ENCODE results near the gene PACS2. TPM values are rescaled to one million over a fixed set of nuclear protein-coding genes. Genes with fewer than 3 reads are reported as not detected.
A peak's percentile ranks its signal among the peaks of the same experiment; 100 is the strongest.

Gene PACS2
- total and polyA plus RNA-seq, 4 donors = 37.9 to 87.2 (median 71.0) TPM

DNA sequence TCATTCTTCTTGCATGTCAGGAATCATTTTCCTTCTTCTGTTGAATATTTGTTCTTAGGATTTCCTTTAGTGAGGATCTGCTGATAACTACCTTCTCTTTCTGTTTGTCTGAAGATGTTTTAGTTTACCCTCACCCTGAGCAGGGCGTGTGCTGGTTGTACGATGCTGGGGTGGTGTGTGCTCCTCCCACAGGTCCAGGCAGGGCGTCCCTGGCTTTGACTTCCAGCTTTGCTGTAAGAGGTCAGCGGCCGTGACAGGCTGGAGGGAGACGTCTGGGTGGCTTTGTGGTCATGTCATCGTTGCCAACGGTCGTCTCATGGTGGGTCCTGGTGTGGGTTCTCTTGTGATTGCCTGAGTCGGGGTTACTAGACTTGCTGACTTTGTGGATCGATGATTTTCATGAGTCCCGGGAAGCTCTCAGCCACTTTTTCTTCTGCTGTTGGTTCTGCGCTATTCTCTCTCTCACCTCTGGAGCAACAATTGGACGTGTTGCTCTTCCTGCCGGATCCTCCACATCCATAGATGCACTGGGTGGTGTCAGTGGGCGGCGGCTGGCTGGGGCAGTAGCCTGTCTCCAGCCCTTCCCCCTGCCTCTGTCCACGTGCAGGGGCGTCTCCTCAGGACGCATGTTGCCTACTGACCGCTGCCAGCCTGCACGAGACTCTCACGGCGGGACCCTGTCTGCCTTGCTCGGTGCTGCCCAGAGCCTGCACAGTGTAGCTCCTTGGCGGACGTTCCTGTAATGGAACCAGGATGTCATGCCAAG, 8.4 kb downstream of the PACS2 start:
- WGBS, 2 donors = 67 to 78% methylated on average over 27 of the region's 27 CpGs

DNA sequence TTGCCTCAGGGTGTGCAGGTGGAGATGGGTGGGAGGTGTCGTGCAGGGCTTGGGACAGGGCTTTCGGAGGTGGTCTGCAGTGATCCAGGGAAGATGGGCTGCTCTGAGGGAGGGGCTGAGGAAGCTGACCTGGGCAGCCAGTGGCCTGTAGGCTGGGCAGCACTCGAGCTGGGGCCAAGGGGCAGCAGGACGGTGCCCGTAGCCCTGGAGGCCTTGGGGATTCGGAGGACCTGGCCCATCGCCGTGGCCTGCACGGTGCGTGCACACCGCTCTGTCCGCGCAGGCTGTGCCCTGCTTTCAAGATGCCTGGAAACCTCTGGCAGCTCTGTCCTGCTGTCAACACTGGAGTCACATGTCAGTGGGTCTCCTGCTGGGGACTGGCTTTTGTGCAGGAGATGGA, 9.1 kb downstream of the PACS2 start:
- ATAC-seq (ENCODE audit: insufficient read depth, low FRiP score) (no peak), DNase-seq (no peak)
- Histone ChIP-seq H3K9me3 (ENCODE audit: control insufficient read depth in 4 of 4, insufficient read depth in 3 of 4, low read length in 3 of 4) (no peaks in the 10 kb centered on the region), H3K4me1 (ENCODE audit: control insufficient read depth in 5 of 5, insufficient read depth in 5 of 5, low read length in 5 of 5) (peaks cover 0 to 18% (median 9%) of the 10 kb centered on the region in 5 donors), H3K27ac (ENCODE audit: low read depth in 1 of 2, low read length in 1 of 2) (peak overlapping the region; percentile 13 to 50), H3K4me3 (no peak overlapping the region), H3K9ac (ENCODE audit: insufficient read depth in 1 of 2, low read length in 2 of 2) (no peak overlapping the region), H3K27me3 (ENCODE audit: control insufficient read depth in 3 of 3, insufficient read depth in 3 of 3, low read length in 2 of 3) (no peaks in the 10 kb centered on the region), H3K36me3 (ENCODE audit: control insufficient read depth in 4 of 4, insufficient read depth in 4 of 4, low read length in 4 of 4) (peaks cover 0 to 3% (median 0%) of the 10 kb centered on the region in 4 donors)
- TF ChIP-seq, protein P1, sequence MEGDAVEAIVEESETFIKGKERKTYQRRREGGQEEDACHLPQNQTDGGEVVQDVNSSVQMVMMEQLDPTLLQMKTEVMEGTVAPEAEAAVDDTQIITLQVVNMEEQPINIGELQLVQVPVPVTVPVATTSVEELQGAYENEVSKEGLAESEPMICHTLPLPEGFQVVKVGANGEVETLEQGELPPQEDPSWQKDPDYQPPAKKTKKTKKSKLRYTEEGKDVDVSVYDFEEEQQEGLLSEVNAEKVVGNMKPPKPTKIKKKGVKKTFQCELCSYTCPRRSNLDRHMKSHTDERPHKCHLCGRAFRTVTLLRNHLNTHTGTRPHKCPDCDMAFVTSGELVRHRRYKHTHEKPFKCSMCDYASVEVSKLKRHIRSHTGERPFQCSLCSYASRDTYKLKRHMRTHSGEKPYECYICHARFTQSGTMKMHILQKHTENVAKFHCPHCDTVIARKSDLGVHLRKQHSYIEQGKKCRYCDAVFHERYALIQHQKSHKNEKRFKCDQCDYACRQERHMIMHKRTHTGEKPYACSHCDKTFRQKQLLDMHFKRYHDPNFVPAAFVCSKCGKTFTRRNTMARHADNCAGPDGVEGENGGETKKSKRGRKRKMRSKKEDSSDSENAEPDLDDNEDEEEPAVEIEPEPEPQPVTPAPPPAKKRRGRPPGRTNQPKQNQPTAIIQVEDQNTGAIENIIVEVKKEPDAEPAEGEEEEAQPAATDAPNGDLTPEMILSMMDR (IDR thresholded peaks at IDR 0.05; ENCODE audit: control extremely low read depth, extremely low read depth) = no peak
- WGBS, 2 donors = 91 to 98% methylated on average over 12 to 13 of the region's 13 CpGs

More for the DNA sequence above, 8.4 kb downstream of the PACS2 start:
- no peak for ATAC-seq (ENCODE audit: insufficient read depth, low FRiP score)
- no peak for DNase-seq
- Histone ChIP-seq H3K27me3 (ENCODE audit: control insufficient read depth in 3 of 3, insufficient read depth in 3 of 3, low read length in 2 of 3) (no peaks in the 10 kb centered on the region), H3K4me3 (no peak overlapping the region), H3K9ac (ENCODE audit: insufficient read depth in 1 of 2, low read length in 2 of 2) (no peak overlapping the region), H3K4me1 (ENCODE audit: control insufficient read depth in 5 of 5, insufficient read depth in 5 of 5, low read length in 5 of 5) (peaks cover 0 to 15% (median 9%) of the 10 kb centered on the region in 5 donors), H3K9me3 (ENCODE audit: control insufficient read depth in 4 of 4, insufficient read depth in 3 of 4, low read length in 3 of 4) (no peaks in the 10 kb centered on the region), H3K27ac (ENCODE audit: low read depth in 1 of 2, low read length in 1 of 2) (peak overlapping the region in 1 of 2 donors; percentile 65), H3K36me3 (ENCODE audit: control insufficient read depth in 4 of 4, insufficient read depth in 4 of 4, low read length in 4 of 4) (peaks cover 0 to 3% (median 0%) of the 10 kb centered on the region in 4 donors)
- TF ChIP-seq, protein P1 (IDR thresholded peaks at IDR 0.05; ENCODE audit: control extremely low read depth, extremely low read depth) = no peak

DNA sequence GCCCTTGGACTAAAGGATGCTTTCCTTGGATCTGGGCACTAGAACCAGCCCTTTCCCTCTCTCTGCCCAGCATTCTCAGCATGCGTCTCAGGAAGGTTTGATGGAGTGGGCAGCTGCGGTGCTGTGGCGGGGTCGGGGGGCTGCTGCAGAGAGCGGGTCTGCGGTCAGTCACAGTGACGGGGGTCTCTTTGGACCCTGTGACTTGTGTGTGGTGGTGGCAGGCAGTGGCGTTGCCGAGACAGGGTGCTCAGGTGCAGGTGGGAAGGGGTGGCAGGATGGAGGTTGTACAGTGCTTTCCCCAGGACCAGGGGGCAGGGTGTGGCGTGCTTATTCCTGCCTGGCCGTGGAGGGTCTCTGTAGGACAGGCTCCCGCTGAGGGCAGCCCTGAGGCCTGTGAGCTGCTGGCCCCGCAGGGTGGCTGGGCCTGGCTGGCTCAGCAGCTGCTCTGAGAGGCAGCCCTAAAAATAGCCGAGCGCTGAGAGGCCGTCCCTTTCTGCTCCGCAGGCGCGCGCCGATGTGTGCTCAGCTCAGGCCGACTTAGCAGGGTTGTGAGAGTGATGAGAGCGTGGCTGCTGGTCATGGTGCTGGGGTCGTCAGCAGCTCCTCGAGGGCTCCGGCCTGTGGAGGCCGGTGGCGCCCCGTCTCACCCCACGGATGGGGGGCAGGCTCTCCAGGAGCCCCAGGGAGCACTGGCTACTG, 9.7 kb downstream of the PACS2 start:
- no peak overlapping the region for H3K9ac ChIP-seq (ENCODE audit: insufficient read depth in 1 of 2, low read length in 2 of 2)
- no peaks in the 10 kb centered on the region for H3K27me3 ChIP-seq (ENCODE audit: control insufficient read depth in 3 of 3, insufficient read depth in 3 of 3, low read length in 2 of 3)
- peak overlapping the region in 1 of 2 donors; percentile 50 for H3K27ac ChIP-seq (ENCODE audit: low read depth in 1 of 2, low read length in 1 of 2)
- peaks cover 0 to 3% (median 0%) of the 10 kb centered on the region in 4 donors for H3K36me3 ChIP-seq (ENCODE audit: control insufficient read depth in 4 of 4, insufficient read depth in 4 of 4, low read length in 4 of 4)
- no peak overlapping the region for H3K4me3 ChIP-seq
- 83 to 96% methylated on average over 30 of the region's 30 CpGs for WGBS, 2 donors
- TF ChIP-seq, protein P1 (IDR thresholded peaks at IDR 0.05; ENCODE audit: control extremely low read depth, extremely low read depth) = no peak
- DNase-seq (peak in 1 of 3 donors; percentile 47), ATAC-seq (ENCODE audit: insufficient read depth, low FRiP score) (no peak)
- H3K9me3 ChIP-seq (ENCODE audit: control insufficient read depth in 4 of 4, insufficient read depth in 3 of 4, low read length in 3 of 4) = no peaks in the 10 kb centered on the region
- peaks cover 0 to 23% (median 13%) of the 10 kb centered on the region in 5 donors for H3K4me1 ChIP-seq (ENCODE audit: control insufficient read depth in 5 of 5, insufficient read depth in 5 of 5, low read length in 5 of 5)
